Sigmoid colon (tissue), 7 donors: ENCODE data around the gene ATG4C. TPM values are rescaled to one million over a fixed set of nuclear protein-coding genes. Genes with fewer than 3 reads are reported as not detected.

Source experiments
- DNase-seq: peaks from one replicate; pipeline ENCODE4 v3.0.0-alpha.2; 2019
- H3K27ac ChIP-seq, 4 donors: fragments of 200-600 bp; sonication (generic); one replicate each; pipeline ENCODE4 v1.5.1; 2016 to 2019; ENCODE audit warnings: mild to moderate bottlenecking in 1 of 4
- H3K27me3 ChIP-seq, 3 donors: fragments of 200-600 bp; sonication (generic); one replicate each; pipeline ENCODE4 v1.5.1; 2019; ENCODE audit warnings: mild to moderate bottlenecking in 1 of 3
- H3K36me3 ChIP-seq, 4 donors: fragments of 200-600 bp; sonication (generic); one replicate each; pipeline ENCODE4 v1.5.1; 2016 to 2019
- H3K4me1 ChIP-seq, 4 donors: fragments of 200-600 bp; sonication (generic); one replicate each; pipeline ENCODE4 v1.5.1; 2017 to 2019
- H3K4me3 ChIP-seq, 4 donors: fragments of 200-600 bp; sonication (generic); one replicate each; pipeline ENCODE4 v1.5.1; 2017 to 2019; ENCODE audit warnings: mild to moderate bottlenecking in 2 of 4, moderate library complexity in 1 of 4
- H3K9me3 ChIP-seq, 4 donors: fragments of 200-600 bp in 3 of 4; sonication (generic) in 3 of 4; one replicate each; pipeline versions ENCODE4 v1.5.1 to v1.6.1; 2013 to 2019
- CTCF ChIP-seq, 4 experiments: fragments of 450-650 bp in 3 of 4; fragments of 200-600 bp in 1 of 4; IDR thresholded peaks; one replicate each; pipeline ENCODE4 v1.5.1; 2016 to 2019; ENCODE audit warnings: antibody characterized with exemption in 4 of 4, mild to moderate bottlenecking in 3 of 4, moderate library complexity in 2 of 4
- EP300 ChIP-seq, 4 donors: sonication (generic); formaldehyde crosslinking; IDR thresholded peaks; one replicate each; pipeline ENCODE4 v1.6.1; 2017; ENCODE audit warnings: antibody characterized with exemption in 4 of 4
- POLR2A ChIP-seq, 2 donors: fragments of 450-650 bp; IDR thresholded peaks; one replicate each; pipeline ENCODE4 v1.6.1; 2016; ENCODE audit warnings: antibody characterized with exemption in 2 of 2, mild to moderate bottlenecking in 2 of 2, moderate library complexity in 2 of 2
- POLR2AphosphoS5 ChIP-seq, 4 donors: sonication (generic); formaldehyde crosslinking; IDR thresholded peaks; one replicate each; pipeline ENCODE4 v1.6.1; 2017; ENCODE audit warnings: antibody characterized with exemption in 4 of 4
- WGBS, 2 donors: extraction: QIAGEN DNeasy Blood & Tissue Kit; methylation state at CpG; one replicate each; pipeline ENCODE4 v1.1.7; 2013; 5-methylcytosine and 5-hydroxymethylcytosine counted together
- intact Hi-C: fragments of 100-400 bp; cut with DNase I; formaldehyde crosslinking; loops from one replicate; pipeline ENCODE4 v1.15.1; 2023
- polyA plus RNA-seq, 3 donors: library from polyadenylated mRNA; stranded (reverse); fragments of 200-250 nt; gene quantifications; one replicate each; pipeline ENCODE4 v1.2.3, GENCODE V29; 2013
- total RNA-seq, 4 donors: library from RNA; depleted of rRNA; stranded (reverse); fragments of >200 nt; gene quantifications; one replicate each; pipeline ENCODE4 v1.1.0, GENCODE V29; 2016
- donor health status: healthy with polysubstance abuse.
- donor health status: Bipolar disorder and iron deficiency.
- donor health status: healthy.

ATG4C gene
- total and polyA plus RNA-seq, 7 donors: 3.6 to 15.5 (median 9.0) TPM

- intact Hi-C loops: no loop called here
- TF ChIP-seq EP300 (IDR thresholded peaks at IDR 0.05) (no peak), CTCF (IDR thresholded peaks at IDR 0.05) (no peak), POLR2AphosphoS5 (IDR thresholded peaks at IDR 0.05) (no peak), POLR2A (IDR thresholded peaks at IDR 0.05) (no peak)
- H3K36me3 ChIP-seq: no peaks in the 10 kb centered on the region
- no peak for DNase-seq
- H3K4me3 ChIP-seq: no peak overlapping the region
- H3K27me3 ChIP-seq: no peaks in the 10 kb centered on the region
- no peak overlapping the region for H3K27ac ChIP-seq
- H3K4me1 ChIP-seq: peaks cover 0 to 11% (median 0%) of the 10 kb centered on the region in 4 donors
- H3K9me3 ChIP-seq: no peaks in the 10 kb centered on the region
Measured at GRCh38 chr1:62790716-62791115, 6.8 kb downstream of the ATG4C start.

GRCh38 chr1:62794053-62794452, 10.1 kb downstream of the ATG4C start:
- Histone ChIP-seq H3K27ac (no peak overlapping the region), H3K9me3 (no peaks in the 10 kb centered on the region), H3K27me3 (no peaks in the 10 kb centered on the region), H3K4me3 (no peak overlapping the region), H3K36me3 (no peaks in the 10 kb centered on the region), H3K4me1 (peaks cover 0 to 9% (median 0%) of the 10 kb centered on the region in 4 donors)
- WGBS, 2 donors: 48 to 58% methylated on average over 1 of the region's 1 CpG
- no peak for TF ChIP-seq POLR2A (IDR thresholded peaks at IDR 0.05)
- no peak for TF ChIP-seq EP300 (IDR thresholded peaks at IDR 0.05)
- no peak for TF ChIP-seq CTCF (IDR thresholded peaks at IDR 0.05)
- TF ChIP-seq POLR2AphosphoS5 (IDR thresholded peaks at IDR 0.05): no peak
- DNase-seq: no peak
- intact Hi-C loops: no loop called here

- Histone ChIP-seq H3K27me3 (no peaks in the 10 kb centered on the region), H3K27ac (no peak overlapping the region)
- intact Hi-C loops: no loop called here
Measured at GRCh38 chr1:62796221-62796620, 12.3 kb downstream of the ATG4C start.

GRCh38 chr1:62799688-62800087, 15.8 kb downstream of the ATG4C start:
- intact Hi-C loops: no loop called here
- Histone ChIP-seq H3K4me3 (no peak overlapping the region), H3K27me3 (no peaks in the 10 kb centered on the region), H3K36me3 (no peaks in the 10 kb centered on the region), H3K9me3 (no peaks in the 10 kb centered on the region), H3K27ac (no peak overlapping the region), H3K4me1 (peaks cover 0 to 19% (median 11%) of the 10 kb centered on the region in 4 donors)
- 79 to 91% methylated on average over 2 of the region's 2 CpGs for WGBS, 2 donors
- TF ChIP-seq POLR2A (IDR thresholded peaks at IDR 0.05) (no peak), EP300 (IDR thresholded peaks at IDR 0.05) (no peak), CTCF (IDR thresholded peaks at IDR 0.05) (no peak)
- DNase-seq: no peak

More at GRCh38 chr1:62796221-62796620, 12.3 kb downstream of the ATG4C start:
- no peak overlapping the region for H3K4me3 ChIP-seq
- no peaks in the 10 kb centered on the region for H3K9me3 ChIP-seq
- H3K36me3 ChIP-seq: no peaks in the 10 kb centered on the region
- DNase-seq: no peak
- TF ChIP-seq CTCF (IDR thresholded peaks at IDR 0.05): no peak
- no peak for TF ChIP-seq POLR2A (IDR thresholded peaks at IDR 0.05)
- TF ChIP-seq EP300 (IDR thresholded peaks at IDR 0.05): no peak
- TF ChIP-seq POLR2AphosphoS5 (IDR thresholded peaks at IDR 0.05): no peak
- peaks cover 0 to 18% (median 8%) of the 10 kb centered on the region in 4 donors for H3K4me1 ChIP-seq

- intact Hi-C loops: no loop called here
- Histone ChIP-seq H3K27me3 (no peaks in the 10 kb centered on the region), H3K36me3 (no peaks in the 10 kb centered on the region), H3K27ac (peak overlapping the region in 1 of 4 donors; percentile 18), H3K4me3 (no peak overlapping the region), H3K4me1 (peaks cover 0 to 17% (median 11%) of the 10 kb centered on the region in 4 donors), H3K9me3 (no peaks in the 10 kb centered on the region)
- WGBS, 2 donors: 70 to 94% methylated on average over 3 of the region's 3 CpGs
- DNase-seq: no peak
- TF ChIP-seq EP300 (IDR thresholded peaks at IDR 0.05) (no peak), POLR2AphosphoS5 (IDR thresholded peaks at IDR 0.05) (no peak), POLR2A (IDR thresholded peaks at IDR 0.05) (no peak), CTCF (IDR thresholded peaks at IDR 0.05) (no peak)
Measured at GRCh38 chr1:62800281-62800680, 16.3 kb downstream of the ATG4C start.
